Keratinocyte (primary cell): ENCODE data around the gene RNF26.

ENCODE experiments used
- CTCF ChIP-seq, 3 experiments: IDR thresholded peaks in 1 of 3; conservative IDR thresholded peaks in 1 of 3; optimal IDR thresholded peaks in 1 of 3; 2 replicates in 2 of 3; 3 replicates in 1 of 3; pipeline versions ENCODE3 to v1.5.1; 2011; ENCODE audit warnings: low read length in 3 of 3, mild to moderate bottlenecking in 3 of 3, moderate library complexity in 2 of 3, control low read depth in 1 of 3, inconsistent platforms in 1 of 3; ENCODE audit not compliant: insufficient read depth in 2 of 3; ENCODE audit errors: extremely low read depth in 1 of 3
- EZH2 ChIP-seq: IDR thresholded peaks from one replicate; pipeline ENCODE4 v1.6.1; 2012; ENCODE audit warnings: inconsistent platforms, mild to moderate bottlenecking, low read length, moderate library complexity

- no peak for TF ChIP-seq CTCF (optimal IDR thresholded peaks at IDR 0.05 in 1 of 3, IDR thresholded peaks at IDR 0.05 in 1 of 3, conservative IDR thresholded peaks at IDR 0.05 in 1 of 3; ENCODE audit: extremely low read depth in 1 of 3, insufficient read depth in 2 of 3, low read length in 3 of 3)
- no peak for TF ChIP-seq EZH2
These were observed 43.0 kb downstream of the RNF26 start for GRCh38 chr11:119377112-119377901.
